K562 (cell line): Measurements from ENCODE around the gene CHRM4. TPM values are rescaled to one million over a fixed set of nuclear protein-coding genes. Genes with fewer than 3 reads are reported as not detected.

Source experiments
- ATAC-seq: fragments of 200-7000 bp; cut with Tn5 transposase; 3 replicates; pipeline ENCODE4 v1.9.1; 2020; ENCODE audit warnings: moderate library complexity
- BruUV-seq: library from RNA; stranded (reverse); fragments of 400-500 nt; replicated peaks from 2 replicates; lab custom pipeline; 2021; lab: Mats Ljungman, UMichigan
- CTCF ChIA-PET: fragments of 300-600 bp; formaldehyde crosslinking; extraction: SDS; loops from one replicate; lab custom pipeline; 2021; ENCODE audit warnings: low intra/inter-chr PET ratio; lab: Yijun Ruan, JAX
- POLR2A ChIA-PET: fragments of 300-600, 350-650 bp; sonication (Branson Sonifier 250); formaldehyde crosslinking; extraction: SDS; loops from one replicate; lab custom pipeline; 2021; ENCODE audit warnings: antibody characterized with exemption, inconsistent platforms; lab: Yijun Ruan, JAX
- DNase-seq, 4 experiments: peaks; one replicate each; pipeline versions ENCODE4 v3.0.0 to v3.0.0-alpha.2; 2011 to 2018; ENCODE audit warnings: low spot score in 3 of 4, mixed read lengths in 3 of 4; ENCODE audit errors: extremely low read depth in 1 of 4
- FAIRE-seq: peaks from 2 replicates; lab custom pipeline; 2011; peaks lifted over from hg19 to GRCh38; lab: Jason Lieb, UNC
- H2AFZ ChIP-seq: 2 replicates; pipeline ENCODE4 v1.6.0; 2011; ENCODE audit warnings: low read depth, low read length, control low read depth, inconsistent platforms
- H3K27ac ChIP-seq: fragments of 200-600 bp; 3 replicates; pipeline ENCODE4 v1.8.0; 2011; ENCODE audit warnings: low read depth, mild to moderate bottlenecking, control low read depth, inconsistent platforms, low read length, moderate library complexity, mixed read lengths; ENCODE audit errors: extremely low read depth
- H3K27me3 ChIP-seq, 2 experiments: fragments of 300-600 bp in 1 of 2; 2 replicates in 1 of 2; 3 replicates in 1 of 2; pipeline versions ENCODE4 v1.6.0 to v1.8.0; 2011; ENCODE audit warnings: inconsistent platforms in 2 of 2, low read length in 2 of 2, mild to moderate bottlenecking in 1 of 2, mixed read lengths in 1 of 2, moderate library complexity in 1 of 2; ENCODE audit not compliant: control insufficient read depth in 2 of 2, insufficient read depth in 2 of 2
- H3K36me3 ChIP-seq: fragments of 300-600 bp; 3 replicates; pipeline ENCODE4 v1.8.0; 2011; ENCODE audit warnings: mild to moderate bottlenecking, low read length, inconsistent platforms; ENCODE audit not compliant: control insufficient read depth, insufficient read depth
- H3K4me1 ChIP-seq, 2 experiments: fragments of 200-600 bp in 1 of 2; replicated peaks in 1 of 2; 2 replicates in 1 of 2; 3 replicates in 1 of 2; pipeline versions ENCODE4 v1.5.1 to v1.8.0; 2011; ENCODE audit warnings: inconsistent platforms in 2 of 2, low read length in 2 of 2, mild to moderate bottlenecking in 1 of 2, mixed read lengths in 1 of 2, moderate library complexity in 1 of 2; ENCODE audit not compliant: control insufficient read depth in 2 of 2, insufficient read depth in 2 of 2
- H3K4me2 ChIP-seq: 2 replicates; pipeline ENCODE4 v1.6.1; 2011; ENCODE audit warnings: low read length, control low read depth, inconsistent platforms, mixed read lengths; ENCODE audit not compliant: insufficient read depth
- H3K4me3 ChIP-seq: fragments of 200-600 bp; sonication (generic), shearing (Covaris generic); 2 replicates; pipeline ENCODE4 v1.5.1; 2016; ENCODE audit warnings: control low read depth, inconsistent platforms
- H3K79me2 ChIP-seq: fragments of 200-600 bp; 3 replicates; pipeline ENCODE4 v1.8.0; 2011; ENCODE audit warnings: low read length, inconsistent platforms; ENCODE audit not compliant: control insufficient read depth, insufficient read depth
- H3K9ac ChIP-seq, 2 experiments: 2 replicates each; pipeline versions ENCODE4 v1.6.0 to v1.6.1; 2011; ENCODE audit warnings: low read depth in 2 of 2, low read length in 2 of 2, control low read depth in 1 of 2, inconsistent platforms in 1 of 2, mild to moderate bottlenecking in 1 of 2, mixed read lengths in 1 of 2; ENCODE audit not compliant: insufficient read depth in 1 of 2
- H3K9me1 ChIP-seq: one replicate; pipeline ENCODE4 v1.6.0; 2011; ENCODE audit warnings: inconsistent platforms, mild to moderate bottlenecking, low read length, moderate library complexity; ENCODE audit not compliant: control insufficient read depth, insufficient read depth
- H3K9me3 ChIP-seq: replicated peaks from 2 replicates; pipeline ENCODE4 v1.5.1; 2011; ENCODE audit warnings: low read depth, low read length, inconsistent platforms; ENCODE audit not compliant: control insufficient read depth, insufficient read depth
- H4K20me1 ChIP-seq: replicated peaks from 2 replicates; pipeline ENCODE4 v1.6.1; 2011; ENCODE audit warnings: low read length, inconsistent platforms, mixed read lengths; ENCODE audit not compliant: control insufficient read depth, insufficient read depth
- CREM ChIP-seq: IDR thresholded peaks from 2 replicates; pipeline ENCODE4 v1.6.1; 2014; ENCODE audit warnings: antibody characterized with exemption, low read depth
- E2F6 ChIP-seq, 2 experiments: IDR thresholded peaks; 2 replicates each; pipeline ENCODE4 v1.6.1; 2011; ENCODE audit warnings: borderline replicate concordance in 1 of 2, control low read depth in 1 of 2, low read depth in 1 of 2, low read length in 1 of 2, mild to moderate bottlenecking in 1 of 2, mixed read lengths in 1 of 2, moderate library complexity in 1 of 2; ENCODE audit not compliant: insufficient read depth in 1 of 2, insufficient read length in 1 of 2, poor library complexity in 1 of 2, severe bottlenecking in 1 of 2; ENCODE audit errors: extremely low read depth in 1 of 2
- HDAC1 ChIP-seq, 2 experiments: fragments of 450-650 bp; IDR thresholded peaks; 2 replicates each; pipeline ENCODE4 v1.6.1; 2016 to 2017; ENCODE audit warnings: inconsistent platforms in 1 of 2, mild to moderate bottlenecking in 1 of 2, moderate library complexity in 1 of 2
- NR0B1 ChIP-seq: fragments of 450-650 bp; IDR thresholded peaks from one replicate; pipeline ENCODE4 v1.6.1; 2018; ENCODE audit warnings: mild to moderate bottlenecking, moderate library complexity; ENCODE audit not compliant: partially characterized antibody
- PHF8 ChIP-seq: fragments of 200-600 bp; sonication (generic); IDR thresholded peaks from 2 replicates; pipeline ENCODE4 v1.6.1; 2012; ENCODE audit warnings: mixed run types, mild to moderate bottlenecking, inconsistent platforms, low read length, moderate library complexity, borderline replicate concordance
- PKNOX1 ChIP-seq: fragments of 450-650 bp; IDR thresholded peaks from 2 replicates; pipeline ENCODE4 v1.6.1; 2016
- RCOR1 ChIP-seq, 2 experiments: IDR thresholded peaks; 2 replicates each; pipeline ENCODE4 v1.6.1; 2012; ENCODE audit warnings: low read depth in 2 of 2, low read length in 2 of 2, borderline replicate concordance in 1 of 2, improper control_type of control experiment in 1 of 2
- SIN3B ChIP-seq: fragments of 450-650 bp; IDR thresholded peaks from 2 replicates; pipeline ENCODE4 v1.6.1; 2017; ENCODE audit warnings: low read depth, mild to moderate bottlenecking, moderate library complexity
- SIX5 ChIP-seq, 2 experiments: IDR thresholded peaks; 2 replicates each; pipeline ENCODE4 v1.6.1; 2011; ENCODE audit warnings: low read length in 2 of 2, borderline replicate concordance in 1 of 2, low read depth in 1 of 2, mild to moderate bottlenecking in 1 of 2, moderate library complexity in 1 of 2; ENCODE audit not compliant: insufficient read depth in 1 of 2
- TBP ChIP-seq: optimal IDR thresholded peaks from 2 replicates; pipeline ENCODE3; 2011; ENCODE audit warnings: low read depth, low read length, improper control_type of control experiment
- ZNF263 ChIP-seq: sonication (generic); formaldehyde crosslinking; IDR thresholded peaks from 2 replicates; pipeline ENCODE4 v1.8.0; 2022; ENCODE audit warnings: mild to moderate bottlenecking, missing genetic modification reagents, borderline replicate concordance
- ZNF444 ChIP-seq: fragments of 250-450 bp; sonication (Bioruptor Pico); IDR thresholded peaks from 2 replicates; pipeline ENCODE4 v1.4.0; 2020; ENCODE audit warnings: mild to moderate bottlenecking, moderate library complexity
- ZNF584 ChIP-seq: fragments of 200-800 bp; sonication (Bioruptor generic); IDR thresholded peaks from 2 replicates; pipeline ENCODE4 v1.6.1; 2016; ENCODE audit warnings: low read depth, mild to moderate bottlenecking, missing genetic modification characterization, missing compliant biosample characterization
- ZNF699 ChIP-seq: fragments of 250-450 bp; sonication (Bioruptor Pico); IDR thresholded peaks from 2 replicates; pipeline ENCODE4 v1.8.0; 2021; ENCODE audit warnings: mild to moderate bottlenecking, moderate library complexity; ENCODE audit not compliant: insufficient replicate concordance
- WGBS: fragments of 100-300 bp; shearing (Covaris generic); methylation state at CpG from one replicate; pipeline ENCODE4 v1.1.6; 2016; ENCODE audit warnings: low coverage, mixed read lengths; ENCODE audit not compliant: insufficient coverage; ENCODE audit errors: missing lambda C conversion rate; 5-methylcytosine and 5-hydroxymethylcytosine counted together
- in situ Hi-C: fragments of 300-500 bp; cut with MboI; formaldehyde crosslinking; loops from 4 replicates; pipeline ENCODE4 v1.15.0; 2018; ENCODE audit warnings: inconsistent platforms, mixed read lengths
- intact Hi-C: fragments of 100-400 bp; cut with micrococcal nuclease; formaldehyde crosslinking; loops from 2 replicates; pipeline ENCODE4 v1.14.2; 2022
- polyA plus RNA-seq, 8 experiments: library from polyadenylated mRNA; depleted of rRNA in 4 of 8; stranded (reverse) in 5 of 8; unstranded in 3 of 8; fragments of >200 nt; fragmentation: Nextera tagmentation in 2 of 8; fragmentation: Illumina TruSeq in 1 of 8; extraction: Ambion mirVana in 2 of 8; extraction: Trizol in 1 of 8; gene quantifications; 2 replicates each; pipeline versions ENCODE4 v1.2.1 to v1.2.3, GENCODE V29; 2011 to 2014; ENCODE audit warnings: inconsistent platforms in 1 of 8, missing spikeins in 1 of 8
- total RNA-seq, 7 experiments: library from RNA; depleted of rRNA in 6 of 7; stranded (reverse); fragments of >200 nt in 6 of 7; fragmentation: Illumina TruSeq in 2 of 7; extraction: Trizol in 2 of 7; gene quantifications; 2 replicates each; pipeline versions ENCODE4 v1.2.1 to v1.2.3, GENCODE V29; 2011 to 2021; ENCODE audit warnings: low replicate concordance in 1 of 7

Gene CHRM4
- total and polyA plus RNA-seq, 9 of the 15 experiments (the other 6 are each of a cell fraction or from before 2014, with no cell fraction given) = 0.22 to 1.3 (median 0.40) TPM; not detected in 2

GRCh38 chr11:46361283-46362155 lies 30.1 kb downstream of the CHRM4 start:
- H3K9me3 ChIP-seq = no peaks in the 10 kb centered on the region
- peak; percentile 87 for ATAC-seq
- H3K4me1 ChIP-seq = peaks cover 34 to 54% of the 10 kb centered on the region in 2 experiments
- in situ Hi-C loops = no loop called here
- 0 out of 2 replicates have a peak, but pooled peaks cover under 1% of the 10 kb centered on the region for H4K20me1 ChIP-seq
- H3K27ac ChIP-seq = peak overlapping the region; percentile 94
- POLR2A ChIA-PET = interaction anchor here (0.7 to 2.5 kb wide), 5 partner anchors 10 to 130 kb away, joined by 3 to 10 read pairs (median 4); no protein-coding TSS in a partner anchor
- H3K27me3 ChIP-seq = no peaks in the 10 kb centered on the region
- H3K9ac ChIP-seq = peak overlapping the region; percentile 78 to 94
- CTCF ChIA-PET = interaction anchor here (0.6 to 1.8 kb wide), 2 partner anchors 10 to 11 kb away, joined by 4 to 5 read pairs; no protein-coding TSS in a partner anchor
- H3K4me3 ChIP-seq = peak overlapping the region; percentile 36
- peak; percentile 49 to 84 (median 66) for DNase-seq
- peaks cover 60% of the 10 kb centered on the region for H3K79me2 ChIP-seq
- peaks cover 4% of the 10 kb centered on the region for H3K9me1 ChIP-seq
- H3K36me3 ChIP-seq = peaks cover 33% of the 10 kb centered on the region; the same call in 1 of the 3 replicates
- peak overlapping the region; percentile 56; the same call in 1 of the 2 replicates for H2AFZ ChIP-seq
- BruUV-seq = no TSS peak
- peak overlapping the region; percentile 77 for H3K4me2 ChIP-seq
- 24% methylated on average over 23 of the region's 26 CpGs for WGBS
- peak; percentile 80 for FAIRE-seq
- intact Hi-C loops = no loop called here
- peak; percentile 44 for TF ChIP-seq TBP
- TF ChIP-seq ZNF263 (CRISPR knock-in tag) = peak; percentile 92
- TF ChIP-seq CREM = peak; percentile 45; the same call in 1 of the 2 replicates
- TF ChIP-seq HDAC1 (IDR thresholded peaks at IDR 0.05) = peak in 1 of 2 experiments; percentile 46; a peak in 1 of 4 replicates
- peak; percentile 43; the same call in 1 of the 2 replicates for TF ChIP-seq SIN3B
- 0 out of 2 replicates have a peak, but pooled peaks have one; percentile 55 for TF ChIP-seq ZNF584 (CRISPR knock-in tag)
- peak in 1 of 2 experiments; percentile 66; a peak in 1 of 4 replicates for TF ChIP-seq RCOR1 (IDR thresholded peaks at IDR 0.05; ENCODE audit: borderline replicate concordance in 1 of 2, low read depth in 2 of 2, low read length in 2 of 2)
- peak in 1 of 2 experiments; percentile 41 for TF ChIP-seq E2F6 (IDR thresholded peaks at IDR 0.05; ENCODE audit: borderline replicate concordance in 1 of 2, extremely low read depth in 1 of 2, insufficient read depth in 1 of 2, insufficient read length in 1 of 2, low read depth in 1 of 2, low read length in 1 of 2, poor library complexity in 1 of 2, severe bottlenecking in 1 of 2)
- peak; percentile 69; the same call in 1 of the 2 replicates for TF ChIP-seq PHF8
- no peak for TF ChIP-seq SIX5 (IDR thresholded peaks at IDR 0.05; ENCODE audit: borderline replicate concordance in 1 of 2, insufficient read depth in 1 of 2, low read depth in 1 of 2, low read length in 2 of 2)
- no peak for TF ChIP-seq ZNF699 (CRISPR knock-in tag)
- TF ChIP-seq NR0B1 = no peak
- peak; percentile 74; the same call in 1 of the 2 replicates for TF ChIP-seq ZNF444 (CRISPR knock-in tag)
- TF ChIP-seq PKNOX1 = peak; percentile 21; the same call in 1 of the 2 replicates
